Keratinocyte (primary cell): ENCODE results near the gene MT4.

ENCODE experiments used
- EZH2 ChIP-seq: IDR thresholded peaks from one replicate; pipeline ENCODE4 v1.6.1; 2012; ENCODE audit warnings: inconsistent platforms, mild to moderate bottlenecking, low read length, moderate library complexity
- TF ChIP-seq, protein P1 (sequence below), 3 experiments: IDR thresholded peaks in 1 of 3; conservative IDR thresholded peaks in 1 of 3; optimal IDR thresholded peaks in 1 of 3; 2 replicates in 2 of 3; 3 replicates in 1 of 3; pipeline versions ENCODE3 to v1.5.1; 2011; ENCODE audit warnings: low read length in 3 of 3, mild to moderate bottlenecking in 3 of 3, moderate library complexity in 2 of 3, control low read depth in 1 of 3, inconsistent platforms in 1 of 3; ENCODE audit not compliant: insufficient read depth in 2 of 3; ENCODE audit errors: extremely low read depth in 1 of 3

DNA sequence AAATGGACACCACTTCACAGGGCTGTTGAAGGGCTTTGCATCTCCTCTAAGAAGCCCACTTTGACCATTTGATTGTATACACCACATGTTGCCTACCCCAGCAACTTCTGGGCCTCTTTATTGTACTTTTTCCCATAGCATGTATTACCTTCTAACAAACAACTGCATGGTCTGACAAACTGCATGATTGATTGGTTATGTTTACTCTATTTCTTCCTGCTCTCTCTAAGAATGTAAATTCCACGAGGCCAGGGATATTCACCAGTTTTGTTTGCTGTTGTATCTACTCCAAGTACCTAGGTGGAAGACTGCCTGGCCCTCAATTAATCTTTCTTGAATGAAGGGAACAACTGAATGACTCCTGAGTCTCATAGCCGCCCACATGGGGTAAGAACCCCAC lies 22.8 kb upstream of the MT4 start:
- TF ChIP-seq, protein P1, sequence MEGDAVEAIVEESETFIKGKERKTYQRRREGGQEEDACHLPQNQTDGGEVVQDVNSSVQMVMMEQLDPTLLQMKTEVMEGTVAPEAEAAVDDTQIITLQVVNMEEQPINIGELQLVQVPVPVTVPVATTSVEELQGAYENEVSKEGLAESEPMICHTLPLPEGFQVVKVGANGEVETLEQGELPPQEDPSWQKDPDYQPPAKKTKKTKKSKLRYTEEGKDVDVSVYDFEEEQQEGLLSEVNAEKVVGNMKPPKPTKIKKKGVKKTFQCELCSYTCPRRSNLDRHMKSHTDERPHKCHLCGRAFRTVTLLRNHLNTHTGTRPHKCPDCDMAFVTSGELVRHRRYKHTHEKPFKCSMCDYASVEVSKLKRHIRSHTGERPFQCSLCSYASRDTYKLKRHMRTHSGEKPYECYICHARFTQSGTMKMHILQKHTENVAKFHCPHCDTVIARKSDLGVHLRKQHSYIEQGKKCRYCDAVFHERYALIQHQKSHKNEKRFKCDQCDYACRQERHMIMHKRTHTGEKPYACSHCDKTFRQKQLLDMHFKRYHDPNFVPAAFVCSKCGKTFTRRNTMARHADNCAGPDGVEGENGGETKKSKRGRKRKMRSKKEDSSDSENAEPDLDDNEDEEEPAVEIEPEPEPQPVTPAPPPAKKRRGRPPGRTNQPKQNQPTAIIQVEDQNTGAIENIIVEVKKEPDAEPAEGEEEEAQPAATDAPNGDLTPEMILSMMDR (optimal IDR thresholded peaks at IDR 0.05 in 1 of 3, IDR thresholded peaks at IDR 0.05 in 1 of 3, conservative IDR thresholded peaks at IDR 0.05 in 1 of 3; ENCODE audit: extremely low read depth in 1 of 3, insufficient read depth in 2 of 3, low read length in 3 of 3): no peak
- TF ChIP-seq EZH2: no peak
